ENCODE measurements around the gene BAZ2A.

BAZ2A gene

GRCh38 chr12:56599797-56600196 lies 30.3 kb downstream of the BAZ2A start:
- TF ChIP-seq, protein P1, sequence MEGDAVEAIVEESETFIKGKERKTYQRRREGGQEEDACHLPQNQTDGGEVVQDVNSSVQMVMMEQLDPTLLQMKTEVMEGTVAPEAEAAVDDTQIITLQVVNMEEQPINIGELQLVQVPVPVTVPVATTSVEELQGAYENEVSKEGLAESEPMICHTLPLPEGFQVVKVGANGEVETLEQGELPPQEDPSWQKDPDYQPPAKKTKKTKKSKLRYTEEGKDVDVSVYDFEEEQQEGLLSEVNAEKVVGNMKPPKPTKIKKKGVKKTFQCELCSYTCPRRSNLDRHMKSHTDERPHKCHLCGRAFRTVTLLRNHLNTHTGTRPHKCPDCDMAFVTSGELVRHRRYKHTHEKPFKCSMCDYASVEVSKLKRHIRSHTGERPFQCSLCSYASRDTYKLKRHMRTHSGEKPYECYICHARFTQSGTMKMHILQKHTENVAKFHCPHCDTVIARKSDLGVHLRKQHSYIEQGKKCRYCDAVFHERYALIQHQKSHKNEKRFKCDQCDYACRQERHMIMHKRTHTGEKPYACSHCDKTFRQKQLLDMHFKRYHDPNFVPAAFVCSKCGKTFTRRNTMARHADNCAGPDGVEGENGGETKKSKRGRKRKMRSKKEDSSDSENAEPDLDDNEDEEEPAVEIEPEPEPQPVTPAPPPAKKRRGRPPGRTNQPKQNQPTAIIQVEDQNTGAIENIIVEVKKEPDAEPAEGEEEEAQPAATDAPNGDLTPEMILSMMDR (IDR thresholded peaks at IDR 0.05): no peak

GRCh38 chr12:56599041-56599440 lies 31.1 kb downstream of the BAZ2A start:
- TF ChIP-seq, protein P1 (IDR thresholded peaks at IDR 0.05): no peak

DNA sequence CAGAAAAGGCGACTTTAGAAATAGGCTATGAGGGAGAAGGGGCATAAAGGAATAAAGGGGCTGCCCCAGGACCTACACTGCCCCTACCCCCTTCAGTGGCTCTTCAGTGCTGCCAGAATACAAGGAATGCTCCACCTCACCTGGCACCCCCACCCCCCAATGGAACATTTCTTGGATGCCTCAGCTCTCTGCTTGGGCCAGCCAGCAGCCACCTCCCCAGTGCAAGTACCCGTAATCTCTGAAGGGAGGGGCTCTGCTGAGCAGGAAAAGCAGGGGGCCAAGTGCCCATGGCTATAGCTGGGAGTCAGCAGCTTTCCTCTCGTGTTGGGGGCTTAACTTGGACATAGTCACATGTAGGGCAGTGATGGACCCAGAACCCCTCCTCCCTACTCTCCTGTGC lies 33.3 kb downstream of the BAZ2A start:
- TF ChIP-seq, protein P1 (IDR thresholded peaks at IDR 0.05): no peak

GRCh38 chr12:56593909-56594621 lies 36.1 kb downstream of the BAZ2A start:
- TF ChIP-seq, protein P1 (IDR thresholded peaks at IDR 0.05): peak; percentile 80

DNA sequence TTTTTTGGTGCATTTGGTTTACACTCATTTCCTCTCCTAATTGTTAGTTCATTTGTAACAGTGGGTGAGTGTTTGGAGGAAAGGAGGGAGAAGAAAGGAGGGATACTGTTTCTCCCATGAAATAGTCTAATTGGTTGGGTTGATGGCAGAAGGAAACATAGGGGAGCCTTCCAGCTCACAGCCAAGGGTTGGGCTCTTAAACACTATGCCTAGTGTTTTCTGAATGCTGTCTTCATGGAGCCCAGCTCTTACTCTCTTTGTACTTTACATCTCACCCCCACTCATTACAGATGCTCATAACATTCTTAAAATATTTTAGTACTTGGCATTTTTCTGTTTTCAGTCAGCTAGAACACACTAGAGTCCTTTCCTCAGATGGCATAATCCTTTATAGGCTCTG lies 38.2 kb downstream of the BAZ2A start:
- TF ChIP-seq, protein P1 (IDR thresholded peaks at IDR 0.05): no peak

GRCh38 chr12:56591126-56591525 lies 39.0 kb downstream of the BAZ2A start:
- TF ChIP-seq, protein P1 (IDR thresholded peaks at IDR 0.05): no peak

DNA sequence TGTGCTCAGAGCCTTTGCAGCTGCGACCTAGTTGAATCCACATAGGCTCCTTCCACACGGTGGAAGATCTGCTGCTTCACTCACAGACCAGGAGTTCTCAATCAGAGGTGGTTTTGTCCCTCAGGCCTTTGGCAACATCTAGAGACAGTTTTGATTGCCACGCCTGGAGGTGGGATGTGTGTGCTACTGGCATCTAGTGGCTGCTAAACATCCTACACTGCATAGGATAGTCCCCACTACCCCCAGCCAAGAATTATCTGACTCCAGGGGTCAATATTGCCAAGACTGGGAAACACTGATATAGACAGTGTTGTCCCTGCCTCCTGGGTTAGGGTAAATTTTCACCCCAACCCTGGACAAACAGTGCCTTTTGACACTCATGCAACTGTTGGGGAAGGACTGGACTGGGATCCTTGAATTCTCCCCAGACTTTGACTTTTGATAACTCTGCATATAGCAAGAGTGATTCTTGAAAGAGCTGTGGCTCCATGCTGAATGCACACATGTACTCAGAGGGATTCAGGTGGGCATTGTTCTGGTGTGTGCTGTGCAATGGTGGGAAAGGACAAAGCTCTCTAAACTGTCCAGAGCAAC lies 39.8 kb downstream of the BAZ2A start:
- TF ChIP-seq, protein P1 (IDR thresholded peaks at IDR 0.05): peak; percentile 53

All from LNCAP (cell line).